IMR-90 (cell line): ENCODE results near the gene DOCK9. TPM values are rescaled to one million over a fixed set of nuclear protein-coding genes. Genes with fewer than 3 reads are reported as not detected.

Experiments used
- ATAC-seq: fragments of 200-7000 bp; cut with Tn5 transposase; 2 replicates; pipeline ENCODE4 v1.9.1; 2020; ENCODE audit warnings: low read depth, mild to moderate bottlenecking, moderate library complexity
- BruUV-seq: library from RNA; stranded (reverse); fragments of 400-500 nt; replicated peaks from 2 replicates; lab custom pipeline; 2021; lab: Mats Ljungman, UMichigan
- CTCF ChIA-PET: fragments of 300-600 bp; formaldehyde crosslinking; extraction: SDS; loops from one replicate; lab custom pipeline; 2021; ENCODE audit warnings: antibody characterized with exemption; lab: Yijun Ruan, JAX
- POLR2A ChIA-PET: fragments of 300-600 bp; sonication (Branson Sonifier 250); formaldehyde crosslinking; loops from one replicate; lab custom pipeline; 2022; ENCODE audit warnings: antibody characterized with exemption; ENCODE audit not compliant: unreplicated experiment; lab: Charles Lee
- DNase-seq: peaks from one replicate; pipeline ENCODE4 v3.0.0; 2013
- H2AFZ ChIP-seq: replicated peaks from 2 replicates; pipeline ENCODE3; 2013; ENCODE audit warnings: low read length, mild to moderate bottlenecking; ENCODE audit not compliant: poor library complexity
- H2AK5ac ChIP-seq: 2 replicates; pipeline ENCODE4 v1.6.1; 2013; ENCODE audit warnings: low read depth, low read length, inconsistent platforms
- H2AK9ac ChIP-seq: replicated peaks from 2 replicates; pipeline ENCODE3; 2013; ENCODE audit warnings: mild to moderate bottlenecking, low read depth, low read length, moderate library complexity; ENCODE audit not compliant: poor library complexity
- H2BK120ac ChIP-seq: 2 replicates; pipeline ENCODE4 v1.6.1; 2013; ENCODE audit warnings: low read depth, low read length, inconsistent platforms
- H2BK15ac ChIP-seq: 3 replicates; pipeline ENCODE4 v1.6.1; 2013; ENCODE audit warnings: low read depth, low read length, inconsistent platforms
- H2BK20ac ChIP-seq: 2 replicates; pipeline ENCODE4 v1.6.1; 2013; ENCODE audit warnings: low read depth, mild to moderate bottlenecking, inconsistent platforms, low read length, moderate library complexity
- H2BK5ac ChIP-seq: 2 replicates; pipeline ENCODE4 v1.6.1; 2013; ENCODE audit warnings: mild to moderate bottlenecking, low read depth, low read length, inconsistent platforms; ENCODE audit not compliant: poor library complexity, severe bottlenecking
- H3K14ac ChIP-seq: replicated peaks from 2 replicates; pipeline ENCODE4 v1.6.1; 2013; ENCODE audit warnings: low read depth, low read length, inconsistent platforms
- H3K18ac ChIP-seq: 2 replicates; pipeline ENCODE4 v1.6.1; 2013; ENCODE audit warnings: low read depth, low read length, control low read depth
- H3K23ac ChIP-seq: 2 replicates; pipeline ENCODE4 v1.6.1; 2013; ENCODE audit warnings: low read depth, low read length, inconsistent platforms
- H3K27ac ChIP-seq: 2 replicates; pipeline ENCODE4 v1.5.1; 2013; ENCODE audit warnings: mild to moderate bottlenecking, control low read depth, low read length; ENCODE audit not compliant: insufficient read depth
- H3K27me3 ChIP-seq: 2 replicates; pipeline ENCODE4 v1.6.1; 2013; ENCODE audit warnings: low read length; ENCODE audit not compliant: control insufficient read depth, insufficient read depth
- H3K36me3 ChIP-seq: 2 replicates; pipeline ENCODE4 v1.6.1; 2013; ENCODE audit warnings: low read length, mixed read lengths; ENCODE audit not compliant: control insufficient read depth, insufficient read depth
- H3K4ac ChIP-seq: 2 replicates; pipeline ENCODE4 v1.6.1; 2013; ENCODE audit warnings: low read depth, low read length, inconsistent platforms
- H3K4me1 ChIP-seq: 2 replicates; pipeline ENCODE4 v1.6.1; 2013; ENCODE audit warnings: low read length, mixed read lengths; ENCODE audit not compliant: control insufficient read depth, insufficient read depth
- H3K4me2 ChIP-seq: 2 replicates; pipeline ENCODE4 v1.6.1; 2013; ENCODE audit warnings: low read depth, mild to moderate bottlenecking, control low read depth, low read length, moderate library complexity
- H3K4me3 ChIP-seq: 2 replicates; pipeline ENCODE4 v1.5.1; 2013; ENCODE audit warnings: low read depth, mild to moderate bottlenecking, control low read depth, low read length, moderate library complexity; ENCODE audit not compliant: insufficient read depth
- H3K56ac ChIP-seq: 2 replicates; pipeline ENCODE4 v1.6.1; 2013; ENCODE audit warnings: low read length, inconsistent platforms; ENCODE audit not compliant: insufficient read depth; ENCODE audit errors: extremely low read depth
- H3K79me1 ChIP-seq, 2 experiments: 2 replicates each; pipeline ENCODE4 v1.6.1; 2013; ENCODE audit warnings: low read length in 2 of 2, inconsistent platforms in 1 of 2, low read depth in 1 of 2
- H3K9ac ChIP-seq: 2 replicates; pipeline ENCODE4 v1.6.1; 2013; ENCODE audit warnings: low read depth, low read length, control low read depth
- H3K9me1 ChIP-seq: 2 replicates; pipeline ENCODE4 v1.6.1; 2013; ENCODE audit warnings: low read length, inconsistent platforms; ENCODE audit not compliant: insufficient read depth
- H3K9me3 ChIP-seq: 2 replicates; pipeline ENCODE4 v1.6.1; 2013; ENCODE audit warnings: low read length; ENCODE audit not compliant: control insufficient read depth, insufficient read depth
- H4K20me1 ChIP-seq: 2 replicates; pipeline ENCODE4 v1.6.1; 2013; ENCODE audit warnings: low read length, inconsistent platforms; ENCODE audit not compliant: insufficient read depth
- H4K5ac ChIP-seq: 2 replicates; pipeline ENCODE4 v1.6.1; 2013; ENCODE audit warnings: mild to moderate bottlenecking, low read depth, low read length, control low read depth
- H4K8ac ChIP-seq, 2 experiments: 2 replicates each; pipeline ENCODE4 v1.6.1; 2013; ENCODE audit warnings: low read depth in 2 of 2, low read length in 2 of 2, control low read depth in 1 of 2, inconsistent platforms in 1 of 2
- H4K91ac ChIP-seq: 2 replicates; pipeline ENCODE4 v1.6.1; 2013; ENCODE audit warnings: low read depth, low read length, inconsistent platforms; ENCODE audit not compliant: insufficient read depth
- BHLHE40 ChIP-seq: fragments of 150-350 bp; IDR thresholded peaks from 2 replicates; pipeline ENCODE4 v1.6.1; 2016; ENCODE audit warnings: mild to moderate bottlenecking, low read depth, low read length
- CEBPB ChIP-seq: IDR thresholded peaks from 2 replicates; pipeline ENCODE4 v1.6.1; 2012; ENCODE audit warnings: low read depth, low read length, improper control_type of control experiment
- MAFK ChIP-seq: IDR thresholded peaks from 2 replicates; pipeline ENCODE4 v1.6.1; 2012; ENCODE audit warnings: low read depth, low read length, improper control_type of control experiment
- MAZ ChIP-seq: IDR thresholded peaks from 2 replicates; pipeline ENCODE4 v1.6.1; 2012; ENCODE audit warnings: low read depth, mild to moderate bottlenecking, low read length, improper control_type of control experiment, moderate library complexity, borderline replicate concordance
- MXI1 ChIP-seq: IDR thresholded peaks from 2 replicates; pipeline ENCODE4 v1.6.1; 2012; ENCODE audit warnings: low read depth, mild to moderate bottlenecking, low read length, moderate library complexity, borderline replicate concordance
- NFE2L2 ChIP-seq: fragments of 150-350 bp; IDR thresholded peaks from 2 replicates; pipeline ENCODE4 v1.6.1; 2016; ENCODE audit warnings: low read depth, mild to moderate bottlenecking, low read length
- SMC3 ChIP-seq: fragments of 150-350 bp; IDR thresholded peaks from 2 replicates; pipeline ENCODE4 v1.6.1; 2016; ENCODE audit warnings: low read depth, mild to moderate bottlenecking, antibody characterized with exemption, low read length, moderate library complexity
- WGBS, 2 experiments: methylation state at CpG; one replicate each; pipeline versions ENCODE4 v1.1.5 to v1.1.7; 2013; ENCODE audit warnings: missing lambda C conversion rate in 2 of 2; ENCODE audit not compliant: insufficient read length in 1 of 2; ENCODE audit errors: extremely low coverage in 2 of 2; 5-methylcytosine and 5-hydroxymethylcytosine counted together
- dilution Hi-C: fragments of 300-500 bp; cut with HindIII; formaldehyde crosslinking; loops from one replicate; pipeline ENCODE4 v1.14.3; 2018; ENCODE audit warnings: low sequenced_read_pairs; ENCODE audit not compliant: unreplicated experiment
- in situ Hi-C: fragments of 300-500 bp; cut with MboI; formaldehyde crosslinking; loops from 3 replicates; pipeline ENCODE4 v1.14.3; 2019; ENCODE audit warnings: low sequenced_read_pairs, inconsistent platforms, mixed read lengths
- intact Hi-C: fragments of 100-400 bp; cut with micrococcal nuclease; formaldehyde crosslinking; loops from 2 replicates; pipeline ENCODE4 v1.10.0; 2022
- polyA plus RNA-seq, 3 experiments: library from polyadenylated mRNA; depleted of rRNA; stranded (reverse); fragments of >200 nt; gene quantifications; 2 replicates each; pipeline ENCODE4 v1.2.3, GENCODE V29; 2012; ENCODE audit warnings: low replicate concordance in 1 of 3
- total RNA-seq: library from RNA; depleted of rRNA; stranded (reverse); fragments of >200 nt; gene quantifications from 2 replicates; pipeline ENCODE4 v1.2.3, GENCODE V29; 2012

Gene DOCK9
- total and polyA plus RNA-seq, 2 of the 4 experiments (the other 2 are of a cell fraction), result 4.8 to 7.2 TPM

DNA sequence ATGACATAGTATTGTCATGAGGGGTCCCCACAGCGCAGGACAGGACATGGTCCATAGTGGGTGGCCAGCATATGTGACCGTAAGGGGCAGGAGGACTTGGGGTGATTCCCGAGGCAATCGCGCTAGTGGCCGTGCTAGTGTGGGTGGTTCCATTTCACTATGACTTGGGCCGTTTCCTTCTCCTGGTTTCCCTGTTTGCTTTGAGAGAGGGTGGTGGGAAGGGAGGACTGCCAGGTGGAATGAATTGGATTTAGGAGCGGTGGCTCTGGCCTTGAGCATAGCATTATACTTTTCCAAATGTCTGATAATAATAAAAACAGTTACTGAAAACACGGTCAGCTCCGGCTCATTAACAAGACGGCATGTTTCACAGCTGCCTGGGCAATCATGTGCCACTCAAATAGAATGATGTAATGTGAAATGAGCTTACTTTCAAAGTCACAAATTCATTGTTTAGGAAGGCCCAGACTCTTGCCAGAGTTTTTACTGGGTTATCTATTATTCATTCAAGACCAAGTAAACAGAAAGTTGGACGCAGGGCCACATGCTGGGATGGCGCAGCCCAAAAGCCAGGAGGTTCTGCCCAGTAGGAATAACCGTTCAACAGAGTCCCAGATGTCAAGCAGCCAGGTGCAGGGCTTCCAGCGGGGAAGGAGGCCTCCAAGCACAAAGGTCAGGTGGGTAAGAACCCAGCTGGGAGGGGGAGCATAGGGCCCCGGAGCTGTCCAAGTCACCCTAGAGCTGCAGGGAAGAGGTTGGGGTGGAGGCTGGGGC is 205.8 kb downstream of the DOCK9 start:
- TF ChIP-seq NFE2L2 (no peak), MXI1 (no peak), CEBPB (no peak), MAZ (no peak), BHLHE40 (no peak), MAFK (no peak), SMC3 (no peak)
- Histone ChIP-seq H3K79me1 (no peaks in the 10 kb centered on the region), H2BK15ac (no peak overlapping the region), H3K4me2 (no peak overlapping the region), H3K4ac (no peak overlapping the region), H4K20me1 (no peaks in the 10 kb centered on the region), H4K5ac (no peak overlapping the region), H2AK5ac (no peak overlapping the region), H3K23ac (no peak overlapping the region), H3K9me3 (peaks cover 14% of the 10 kb centered on the region), H3K56ac (no peak overlapping the region), H2AK9ac (no peak overlapping the region), H4K8ac (no peak overlapping the region), H2BK5ac (no peak overlapping the region), H3K9me1 (no peaks in the 10 kb centered on the region; the same call in 1 of the 2 replicates), H2BK120ac (no peak overlapping the region), H3K4me3 (no peak overlapping the region), H3K9ac (no peak overlapping the region), H3K27me3 (peaks cover 11% of the 10 kb centered on the region), H4K91ac (no peak overlapping the region), H2AFZ (no peak overlapping the region), H2BK20ac (no peak overlapping the region), H3K27ac (no peak overlapping the region), H3K36me3 (no peaks in the 10 kb centered on the region), H3K18ac (no peak overlapping the region), H3K14ac (no peak overlapping the region), H3K4me1 (peaks cover 2% of the 10 kb centered on the region)
- dilution Hi-C loops (no loop called here), in situ Hi-C loops (no loop called here), intact Hi-C loops (no loop called here)
- no TSS peak for BruUV-seq
- ChIA-PET CTCF (no interaction called here), POLR2A (no interaction called here)
- no peak for DNase-seq
- ATAC-seq, result no peak
- 66% methylated on average over 8 of the region's 16 CpGs; no CpG with 5 or more reads in 1 of the 2 experiments for WGBS, 2 experiments
